ENCODE data around the gene SLC12A1.

SLC12A1 gene

GRCh38 chr15:48285329-48286214, 79.5 kb downstream of the SLC12A1 start:
- H3K79me1 ChIP-seq (ENCODE audit: low read length): no peaks in the 10 kb centered on the region
- no peaks in the 10 kb centered on the region for H3K4me1 ChIP-seq (ENCODE audit: control insufficient read depth in 1 of 2, insufficient read depth in 2 of 2, low read length in 2 of 2)
- H3K27me3 ChIP-seq (ENCODE audit: insufficient read depth, low read length): no peaks in the 10 kb centered on the region
- no CpG with 5 or more reads among the region's 14 CpGs for WGBS (ENCODE audit: extremely low coverage, insufficient coverage, insufficient read length)
- H3K4me3 ChIP-seq (ENCODE audit: low read depth, low read length): no peak overlapping the region
- H3K23ac ChIP-seq (ENCODE audit: low read length): no peak overlapping the region
- H4K8ac ChIP-seq (ENCODE audit: low read depth, low read length): no peak overlapping the region
- H2AFZ ChIP-seq (ENCODE audit: insufficient read depth, low read length, poor library complexity): no peak overlapping the region
- H3K27ac ChIP-seq (ENCODE audit: low read depth, low read length): no peak overlapping the region
- H2AK5ac ChIP-seq (ENCODE audit: low read length): no peak overlapping the region
- H3K9ac ChIP-seq (ENCODE audit: low read length): no peak overlapping the region
- H3K36me3 ChIP-seq (ENCODE audit: control insufficient read depth in 1 of 2, insufficient read depth in 2 of 2, low read length in 2 of 2): no peaks in the 10 kb centered on the region
- no peak overlapping the region for H4K91ac ChIP-seq (ENCODE audit: low read depth, low read length)
- no peak overlapping the region for H2BK5ac ChIP-seq (ENCODE audit: low read depth, low read length, poor library complexity)
- H3K79me2 ChIP-seq (ENCODE audit: control insufficient read depth, insufficient read depth, low read length, poor library complexity): no peaks in the 10 kb centered on the region
- peak; percentile 79 to 94 for DNase-seq
- H3K18ac ChIP-seq (ENCODE audit: low read length): no peak overlapping the region
- no peak overlapping the region for H3K4ac ChIP-seq (ENCODE audit: low read depth, low read length)
- H3K14ac ChIP-seq (ENCODE audit: low read length): no peak overlapping the region
- H3K4me2 ChIP-seq (ENCODE audit: low read length): no peak overlapping the region
- H2BK12ac ChIP-seq (ENCODE audit: low read length): no peak overlapping the region
- H2BK120ac ChIP-seq (ENCODE audit: insufficient read depth, low read length, poor library complexity): no peak overlapping the region
- no peaks in the 10 kb centered on the region for H3K9me3 ChIP-seq (ENCODE audit: insufficient read depth, low read depth, low read length)
- H4K12ac ChIP-seq (ENCODE audit: low read depth, low read length): no peak overlapping the region

GRCh38 chr15:48289628-48290027, 83.5 kb downstream of the SLC12A1 start:
- Histone ChIP-seq H2BK120ac (ENCODE audit: insufficient read depth, low read length, poor library complexity) (no peak overlapping the region), H4K91ac (ENCODE audit: low read depth, low read length) (no peak overlapping the region), H3K79me2 (ENCODE audit: control insufficient read depth, insufficient read depth, low read length, poor library complexity) (no peaks in the 10 kb centered on the region), H3K9ac (ENCODE audit: low read length) (no peak overlapping the region), H3K4me2 (ENCODE audit: low read length) (no peak overlapping the region), H2AK5ac (ENCODE audit: low read length) (no peak overlapping the region), H2BK5ac (ENCODE audit: low read depth, low read length, poor library complexity) (no peak overlapping the region), H2BK12ac (ENCODE audit: low read length) (no peak overlapping the region), H3K79me1 (ENCODE audit: low read length) (no peaks in the 10 kb centered on the region), H3K4me3 (ENCODE audit: low read depth, low read length) (no peak overlapping the region), H3K36me3 (ENCODE audit: control insufficient read depth in 1 of 2, insufficient read depth in 2 of 2, low read length in 2 of 2) (no peaks in the 10 kb centered on the region), H3K14ac (ENCODE audit: low read length) (no peak overlapping the region), H3K27me3 (ENCODE audit: insufficient read depth, low read length) (no peaks in the 10 kb centered on the region), H3K9me3 (ENCODE audit: insufficient read depth, low read depth, low read length) (no peaks in the 10 kb centered on the region), H4K8ac (ENCODE audit: low read depth, low read length) (no peak overlapping the region), H4K12ac (ENCODE audit: low read depth, low read length) (no peak overlapping the region), H2AFZ (ENCODE audit: insufficient read depth, low read length, poor library complexity) (no peak overlapping the region), H3K27ac (ENCODE audit: low read depth, low read length) (no peak overlapping the region), H3K23ac (ENCODE audit: low read length) (no peak overlapping the region), H3K4me1 (ENCODE audit: control insufficient read depth in 1 of 2, insufficient read depth in 2 of 2, low read length in 2 of 2) (no peaks in the 10 kb centered on the region), H3K4ac (ENCODE audit: low read depth, low read length) (no peak overlapping the region), H3K18ac (ENCODE audit: low read length) (no peak overlapping the region)
- no peak for DNase-seq
- no CpG with 5 or more reads among the region's 2 CpGs for WGBS (ENCODE audit: extremely low coverage, insufficient coverage, insufficient read length)

GRCh38 chr15:48292458-48292857, 86.4 kb downstream of the SLC12A1 start:
- DNase-seq: no peak
- no peak overlapping the region for H3K14ac ChIP-seq (ENCODE audit: low read length)
- H2BK120ac ChIP-seq (ENCODE audit: insufficient read depth, low read length, poor library complexity): no peak overlapping the region
- no peak overlapping the region for H2BK12ac ChIP-seq (ENCODE audit: low read length)
- H2AFZ ChIP-seq (ENCODE audit: insufficient read depth, low read length, poor library complexity): no peak overlapping the region
- no CpG with 5 or more reads among the region's 4 CpGs for WGBS (ENCODE audit: extremely low coverage, insufficient coverage, insufficient read length)
- H3K27ac ChIP-seq (ENCODE audit: low read depth, low read length): no peak overlapping the region
- H4K12ac ChIP-seq (ENCODE audit: low read depth, low read length): no peak overlapping the region
- H2AK5ac ChIP-seq (ENCODE audit: low read length): no peak overlapping the region
- no peak overlapping the region for H3K9ac ChIP-seq (ENCODE audit: low read length)
- H3K4me2 ChIP-seq (ENCODE audit: low read length): no peak overlapping the region
- no peaks in the 10 kb centered on the region for H3K9me3 ChIP-seq (ENCODE audit: insufficient read depth, low read depth, low read length)
- H3K4ac ChIP-seq (ENCODE audit: low read depth, low read length): no peak overlapping the region
- no peaks in the 10 kb centered on the region for H3K79me1 ChIP-seq (ENCODE audit: low read length)
- H3K79me2 ChIP-seq (ENCODE audit: control insufficient read depth, insufficient read depth, low read length, poor library complexity): no peaks in the 10 kb centered on the region
- no peak overlapping the region for H3K4me3 ChIP-seq (ENCODE audit: low read depth, low read length)
- no peaks in the 10 kb centered on the region for H3K4me1 ChIP-seq (ENCODE audit: control insufficient read depth in 1 of 2, insufficient read depth in 2 of 2, low read length in 2 of 2)
- H3K23ac ChIP-seq (ENCODE audit: low read length): no peak overlapping the region
- no peak overlapping the region for H2BK5ac ChIP-seq (ENCODE audit: low read depth, low read length, poor library complexity)
- no peak overlapping the region for H3K18ac ChIP-seq (ENCODE audit: low read length)
- no peak overlapping the region for H4K8ac ChIP-seq (ENCODE audit: low read depth, low read length)
- no peaks in the 10 kb centered on the region for H3K36me3 ChIP-seq (ENCODE audit: control insufficient read depth in 1 of 2, insufficient read depth in 2 of 2, low read length in 2 of 2)
- H4K91ac ChIP-seq (ENCODE audit: low read depth, low read length): no peak overlapping the region
- no peaks in the 10 kb centered on the region for H3K27me3 ChIP-seq (ENCODE audit: insufficient read depth, low read length)

GRCh38 chr15:48297668-48298067, 91.6 kb downstream of the SLC12A1 start:
- H3K9me3 ChIP-seq (ENCODE audit: insufficient read depth, low read depth, low read length): no peaks in the 10 kb centered on the region
- H3K9ac ChIP-seq (ENCODE audit: low read length): no peak overlapping the region
- H3K4ac ChIP-seq (ENCODE audit: low read depth, low read length): no peak overlapping the region
- no peak overlapping the region for H3K27ac ChIP-seq (ENCODE audit: low read depth, low read length)
- no peak overlapping the region for H2BK12ac ChIP-seq (ENCODE audit: low read length)
- no CpG with 5 or more reads among the region's 2 CpGs for WGBS (ENCODE audit: extremely low coverage, insufficient coverage, insufficient read length)
- no peak overlapping the region for H3K4me2 ChIP-seq (ENCODE audit: low read length)
- no peak overlapping the region for H4K12ac ChIP-seq (ENCODE audit: low read depth, low read length)
- H3K27me3 ChIP-seq (ENCODE audit: insufficient read depth, low read length): no peaks in the 10 kb centered on the region
- H2AK5ac ChIP-seq (ENCODE audit: low read length): no peak overlapping the region
- no peaks in the 10 kb centered on the region for H3K79me2 ChIP-seq (ENCODE audit: control insufficient read depth, insufficient read depth, low read length, poor library complexity)
- no peak overlapping the region for H2BK5ac ChIP-seq (ENCODE audit: low read depth, low read length, poor library complexity)
- no peaks in the 10 kb centered on the region for H3K79me1 ChIP-seq (ENCODE audit: low read length)
- no peak for DNase-seq
- H3K4me3 ChIP-seq (ENCODE audit: low read depth, low read length): no peak overlapping the region
- no peak overlapping the region for H3K14ac ChIP-seq (ENCODE audit: low read length)
- H2BK120ac ChIP-seq (ENCODE audit: insufficient read depth, low read length, poor library complexity): no peak overlapping the region
- H3K23ac ChIP-seq (ENCODE audit: low read length): no peak overlapping the region
- H3K4me1 ChIP-seq (ENCODE audit: control insufficient read depth in 1 of 2, insufficient read depth in 2 of 2, low read length in 2 of 2): no peaks in the 10 kb centered on the region
- no peak overlapping the region for H4K91ac ChIP-seq (ENCODE audit: low read depth, low read length)
- no peaks in the 10 kb centered on the region for H3K36me3 ChIP-seq (ENCODE audit: control insufficient read depth in 1 of 2, insufficient read depth in 2 of 2, low read length in 2 of 2)
- no peak overlapping the region for H4K8ac ChIP-seq (ENCODE audit: low read depth, low read length)
- H3K18ac ChIP-seq (ENCODE audit: low read length): no peak overlapping the region
- no peak overlapping the region for H2AFZ ChIP-seq (ENCODE audit: insufficient read depth, low read length, poor library complexity)

All from trophoblast cell (in vitro differentiated cells and primary cell).